Karpas-422 (cell line): ENCODE results near the gene REG4. TPM values are rescaled to one million over a fixed set of nuclear protein-coding genes. Genes with fewer than 3 reads are reported as not detected.
"Not testable (repeated sequence)": the region's sequence is repeated elsewhere in the genome, so short reads cannot be mapped to it uniquely, and the experiment has no call there.

Experiments
- DNase-seq: peaks from one replicate; pipeline ENCODE4 v3.0.0-alpha.2; 2015
- H2AFZ ChIP-seq: fragments of 200-600 bp; sonication (generic); 2 replicates; pipeline ENCODE4 v1.6.1; 2014; ENCODE audit warnings: antibody characterized with exemption, low read length, mixed read lengths
- H3K27ac ChIP-seq: fragments of 200-600 bp; sonication (generic); 2 replicates; pipeline ENCODE4 v1.5.1; 2014; ENCODE audit warnings: mild to moderate bottlenecking, low read length, moderate library complexity
- H3K27me3 ChIP-seq: fragments of 200-600 bp; sonication (generic); 2 replicates; pipeline ENCODE4 v1.6.1; 2014; ENCODE audit warnings: low read length, mixed read lengths
- H3K36me3 ChIP-seq: fragments of 200-600 bp; sonication (generic); 2 replicates; pipeline ENCODE4 v1.6.1; 2014; ENCODE audit warnings: low read length, mixed read lengths; ENCODE audit not compliant: insufficient read depth
- H3K4me1 ChIP-seq: fragments of 200-600 bp; sonication (generic); 2 replicates; pipeline ENCODE4 v1.6.1; 2014; ENCODE audit warnings: mild to moderate bottlenecking, low read length, mixed read lengths
- H3K4me2 ChIP-seq: fragments of 200-600 bp; sonication (generic); 2 replicates; pipeline ENCODE4 v1.6.1; 2014; ENCODE audit warnings: low read length, low read depth, mild to moderate bottlenecking; ENCODE audit not compliant: poor library complexity, severe bottlenecking
- H3K4me3 ChIP-seq: fragments of 200-600 bp; sonication (generic); 2 replicates; pipeline ENCODE4 v1.5.1; 2014; ENCODE audit warnings: mild to moderate bottlenecking, antibody characterized with exemption, low read length, mixed read lengths
- H3K79me2 ChIP-seq: fragments of 200-600 bp; sonication (generic); 2 replicates; pipeline ENCODE4 v1.6.1; 2014; ENCODE audit warnings: mild to moderate bottlenecking, low read length, mixed read lengths
- H3K9ac ChIP-seq: fragments of 200-600 bp; sonication (generic); 2 replicates; pipeline ENCODE4 v1.6.0; 2014; ENCODE audit warnings: low read length
- H3K9me2 ChIP-seq: fragments of 200-600 bp; sonication (generic), shearing (Covaris generic); replicated peaks from 2 replicates; pipeline ENCODE4 v1.6.0; 2014; ENCODE audit warnings: mild to moderate bottlenecking, low read length, moderate library complexity; ENCODE audit not compliant: insufficient read depth
- H3K9me3 ChIP-seq: fragments of 300-700, 200-600 bp; sonication (generic); 2 replicates; pipeline ENCODE4 v1.6.1; 2014; ENCODE audit warnings: low read length, mixed read lengths
- H4K20me1 ChIP-seq: fragments of 200-600 bp; sonication (generic); 2 replicates; pipeline ENCODE4 v1.6.1; 2014; ENCODE audit warnings: mild to moderate bottlenecking, antibody characterized with exemption, low read length, low read depth; ENCODE audit not compliant: insufficient read depth
- total RNA-seq: library from RNA; depleted of rRNA; stranded (reverse); fragments of >200 nt; shearing (Covaris generic); gene quantifications from 2 replicates; pipeline ENCODE4 v1.2.3, GENCODE V29; 2014; ENCODE audit warnings: low replicate concordance

Gene REG4
- total RNA-seq, 1 experiment from 2014 or later = not detected

- no peak overlapping the region for H3K27ac ChIP-seq
- H3K79me2 ChIP-seq = no peaks in the 10 kb centered on the region
- H3K4me2 ChIP-seq = no peak overlapping the region
- H3K9ac ChIP-seq = no peak overlapping the region
- H3K27me3 ChIP-seq = no peaks in the 10 kb centered on the region
- H3K9me2 ChIP-seq = no peaks in the 10 kb centered on the region
- H3K4me1 ChIP-seq = no peaks in the 10 kb centered on the region
- no peaks in the 10 kb centered on the region for H3K36me3 ChIP-seq
- H4K20me1 ChIP-seq = no peaks in the 10 kb centered on the region
- no peaks in the 10 kb centered on the region for H3K9me3 ChIP-seq
- H3K4me3 ChIP-seq = no peak overlapping the region
- H2AFZ ChIP-seq = no peak overlapping the region
- no peak for DNase-seq
Observed at GRCh38 chr1:119794230-119794875, 16.9 kb downstream of the REG4 start.

- Histone ChIP-seq H3K4me2 (no peak overlapping the region), H4K20me1 (no peaks in the 10 kb centered on the region), H3K27ac (no peak overlapping the region), H2AFZ (no peak overlapping the region), H3K9me3 (no peaks in the 10 kb centered on the region), H3K9ac (no peak overlapping the region), H3K4me1 (no peaks in the 10 kb centered on the region), H3K27me3 (no peaks in the 10 kb centered on the region), H3K4me3 (no peak overlapping the region), H3K36me3 (no peaks in the 10 kb centered on the region), H3K9me2 (no peaks in the 10 kb centered on the region), H3K79me2 (no peaks in the 10 kb centered on the region)
- no peak for DNase-seq
Observed at GRCh38 chr1:119791377-119791776, 19.9 kb downstream of the REG4 start.

GRCh38 chr1:119790451-119791198 is 20.6 kb downstream of the REG4 start:
- H3K4me3 ChIP-seq = no peak overlapping the region
- no peak overlapping the region for H3K9ac ChIP-seq
- no peaks in the 10 kb centered on the region for H3K4me1 ChIP-seq
- no peak overlapping the region for H3K4me2 ChIP-seq
- H3K27me3 ChIP-seq = no peaks in the 10 kb centered on the region
- no peak for DNase-seq
- no peak overlapping the region for H2AFZ ChIP-seq
- no peaks in the 10 kb centered on the region for H3K79me2 ChIP-seq
- no peaks in the 10 kb centered on the region for H3K36me3 ChIP-seq
- no peak overlapping the region for H3K27ac ChIP-seq
- H4K20me1 ChIP-seq = no peaks in the 10 kb centered on the region
- H3K9me3 ChIP-seq = no peaks in the 10 kb centered on the region
- no peaks in the 10 kb centered on the region for H3K9me2 ChIP-seq

GRCh38 chr1:119787776-119788175 is 23.5 kb downstream of the REG4 start:
- Histone ChIP-seq H3K9me2 (no peaks in the 10 kb centered on the region), H3K36me3 (no peaks in the 10 kb centered on the region), H3K4me2 (no peak overlapping the region), H4K20me1 (no peaks in the 10 kb centered on the region), H2AFZ (no peak overlapping the region), H3K9me3 (no peaks in the 10 kb centered on the region), H3K4me3 (no peak overlapping the region), H3K9ac (no peak overlapping the region), H3K27me3 (no peaks in the 10 kb centered on the region), H3K4me1 (no peaks in the 10 kb centered on the region), H3K79me2 (no peaks in the 10 kb centered on the region), H3K27ac (no peak overlapping the region)
- DNase-seq = no peak

GRCh38 chr1:119786473-119787050 is 24.7 kb downstream of the REG4 start:
- not testable (repeated sequence) for DNase-seq, H3K4me1 ChIP-seq, H4K20me1 ChIP-seq, H3K27me3 ChIP-seq, H3K4me3 ChIP-seq, H3K79me2 ChIP-seq, H3K9me3 ChIP-seq, H3K36me3 ChIP-seq, H3K9ac ChIP-seq, H3K4me2 ChIP-seq, H3K27ac ChIP-seq, H2AFZ ChIP-seq, H3K9me2 ChIP-seq

GRCh38 chr1:119786046-119786445 is 25.2 kb downstream of the REG4 start:
- H3K9me2 ChIP-seq, H3K4me1 ChIP-seq, H3K9ac ChIP-seq, H2AFZ ChIP-seq, H3K9me3 ChIP-seq, H4K20me1 ChIP-seq, H3K36me3 ChIP-seq, H3K27me3 ChIP-seq, H3K79me2 ChIP-seq, H3K27ac ChIP-seq, H3K4me3 ChIP-seq, H3K4me2 ChIP-seq, DNase-seq: not testable (repeated sequence)

GRCh38 chr1:119784191-119784781 is 27.0 kb downstream of the REG4 start:
- Histone ChIP-seq H3K36me3 (no peaks in the 10 kb centered on the region), H3K4me1 (no peaks in the 10 kb centered on the region), H3K9ac (no peak overlapping the region), H2AFZ (no peak overlapping the region), H3K9me3 (no peaks in the 10 kb centered on the region), H3K79me2 (no peaks in the 10 kb centered on the region), H3K4me3 (no peak overlapping the region), H3K27me3 (no peaks in the 10 kb centered on the region), H4K20me1 (no peaks in the 10 kb centered on the region), H3K9me2 (no peaks in the 10 kb centered on the region), H3K4me2 (no peak overlapping the region), H3K27ac (no peak overlapping the region)
- no peak for DNase-seq
